Suprapubic skin (tissue), 4 donors: ENCODE measurements around the gene DIPK1B. TPM values are rescaled to one million over a fixed set of nuclear protein-coding genes. Genes with fewer than 3 reads are reported as not detected.

Source experiments
- DNase-seq, 2 donors: peaks; one replicate each; pipeline ENCODE4 v3.0.0-alpha.2; 2019; ENCODE audit warnings: low spot score in 2 of 2
- H3K27ac ChIP-seq: fragments of 200-600 bp; sonication (generic); one replicate; pipeline ENCODE4 v1.5.1; 2019
- H3K27me3 ChIP-seq: fragments of 200-600 bp; sonication (generic); one replicate; pipeline ENCODE4 v1.5.1; 2019
- H3K36me3 ChIP-seq: fragments of 200-600 bp; sonication (generic); one replicate; pipeline ENCODE4 v1.5.1; 2019
- H3K4me1 ChIP-seq: fragments of 200-600 bp; sonication (generic); one replicate; pipeline ENCODE4 v1.5.1; 2019
- H3K4me3 ChIP-seq: fragments of 200-600 bp; sonication (generic); one replicate; pipeline ENCODE4 v1.5.1; 2019; ENCODE audit warnings: mild to moderate bottlenecking
- H3K9me3 ChIP-seq: fragments of 200-600 bp; sonication (generic); one replicate; pipeline ENCODE4 v1.5.1; 2019
- EP300 ChIP-seq: sonication (generic); formaldehyde crosslinking; IDR thresholded peaks from one replicate; pipeline ENCODE4 v1.6.1; 2017; ENCODE audit warnings: antibody characterized with exemption
- POLR2A ChIP-seq, 2 donors: fragments of 450-650 bp; IDR thresholded peaks; one replicate each; pipeline ENCODE4 v1.6.1; 2017; ENCODE audit warnings: antibody characterized with exemption in 2 of 2, mild to moderate bottlenecking in 2 of 2, moderate library complexity in 2 of 2
- POLR2AphosphoS5 ChIP-seq, 3 donors: sonication (generic); formaldehyde crosslinking; IDR thresholded peaks; one replicate each; pipeline ENCODE4 v1.6.1; 2017; ENCODE audit warnings: antibody characterized with exemption in 3 of 3
- WGBS: methylation state at CpG from one replicate; pipeline ENCODE4 v1.1.5; 2018; 5-methylcytosine and 5-hydroxymethylcytosine counted together
- total RNA-seq, 4 donors: library from RNA; depleted of rRNA; stranded (reverse); fragments of >200 nt; gene quantifications; one replicate each; pipeline ENCODE4 v1.1.0, GENCODE V29; 2016
- TF ChIP-seq, protein P1 (sequence below), 2 donors: fragments of 200-600 bp in 1 of 2; fragments of 450-650 bp in 1 of 2; sonication (generic) in 1 of 2; IDR thresholded peaks; one replicate each; pipeline ENCODE4 v1.5.1; 2016 to 2019; ENCODE audit warnings: antibody characterized with exemption in 2 of 2, mild to moderate bottlenecking in 1 of 2, moderate library complexity in 1 of 2

DIPK1B gene
- total RNA-seq, 4 donors from 2014 or later: 3.8 to 13.1 (median 6.3) TPM

DNA sequence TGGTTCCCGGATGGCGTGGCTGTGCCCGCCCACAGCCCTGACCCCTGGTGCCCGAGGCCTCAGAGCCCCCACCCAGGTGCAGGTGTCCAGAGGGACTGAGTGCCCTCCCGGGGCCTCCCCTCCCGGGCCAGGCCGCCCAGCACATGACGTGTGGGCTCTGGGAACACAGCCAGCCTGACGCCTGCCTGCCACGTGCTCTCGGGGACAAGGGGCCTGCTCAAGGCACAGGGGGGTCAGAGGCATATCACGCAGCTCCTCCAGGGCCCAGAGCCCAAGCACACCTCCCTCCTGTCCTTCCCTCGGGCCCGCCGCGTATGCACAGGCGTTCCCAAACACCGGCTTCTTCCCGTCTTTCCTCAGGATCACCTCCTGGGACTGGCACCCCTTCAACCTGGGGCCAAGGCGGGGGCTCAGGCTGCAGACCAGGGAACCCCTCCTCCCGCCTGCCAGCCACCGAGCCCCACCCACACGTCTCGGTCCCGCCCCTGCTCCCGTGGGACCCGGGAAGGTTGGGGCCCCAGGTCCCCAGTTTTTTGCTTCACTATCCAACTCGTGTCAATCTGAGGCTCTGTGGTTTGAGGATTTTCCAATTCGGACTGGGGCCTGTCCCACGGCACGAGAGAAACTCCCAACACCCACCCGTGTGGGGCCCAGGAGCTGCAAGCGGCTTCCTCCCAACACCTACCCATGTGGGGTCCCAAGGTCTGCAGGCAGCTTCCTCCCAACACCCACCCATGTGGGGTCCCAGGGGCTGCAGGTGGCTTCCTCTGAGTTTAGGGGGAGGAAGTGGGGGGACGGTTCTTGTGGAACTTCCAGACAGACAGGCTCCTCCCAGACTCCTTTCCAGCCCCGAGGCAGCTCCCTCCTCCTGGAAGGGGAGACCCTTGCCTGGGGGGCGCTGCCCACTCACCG lies 28.9 kb downstream of the DIPK1B start:
- H3K4me3 ChIP-seq: peak overlapping the region; percentile 28
- peaks cover 34% of the 10 kb centered on the region for H3K4me1 ChIP-seq
- H3K27me3 ChIP-seq: peaks cover 67% of the 10 kb centered on the region
- H3K27ac ChIP-seq: no peak overlapping the region
- 20% methylated on average over 30 of the region's 37 CpGs for WGBS
- no peak for DNase-seq
- H3K9me3 ChIP-seq: no peaks in the 10 kb centered on the region
- no peak for TF ChIP-seq POLR2AphosphoS5 (IDR thresholded peaks at IDR 0.05)
- no peak for TF ChIP-seq EP300
- TF ChIP-seq, protein P1, sequence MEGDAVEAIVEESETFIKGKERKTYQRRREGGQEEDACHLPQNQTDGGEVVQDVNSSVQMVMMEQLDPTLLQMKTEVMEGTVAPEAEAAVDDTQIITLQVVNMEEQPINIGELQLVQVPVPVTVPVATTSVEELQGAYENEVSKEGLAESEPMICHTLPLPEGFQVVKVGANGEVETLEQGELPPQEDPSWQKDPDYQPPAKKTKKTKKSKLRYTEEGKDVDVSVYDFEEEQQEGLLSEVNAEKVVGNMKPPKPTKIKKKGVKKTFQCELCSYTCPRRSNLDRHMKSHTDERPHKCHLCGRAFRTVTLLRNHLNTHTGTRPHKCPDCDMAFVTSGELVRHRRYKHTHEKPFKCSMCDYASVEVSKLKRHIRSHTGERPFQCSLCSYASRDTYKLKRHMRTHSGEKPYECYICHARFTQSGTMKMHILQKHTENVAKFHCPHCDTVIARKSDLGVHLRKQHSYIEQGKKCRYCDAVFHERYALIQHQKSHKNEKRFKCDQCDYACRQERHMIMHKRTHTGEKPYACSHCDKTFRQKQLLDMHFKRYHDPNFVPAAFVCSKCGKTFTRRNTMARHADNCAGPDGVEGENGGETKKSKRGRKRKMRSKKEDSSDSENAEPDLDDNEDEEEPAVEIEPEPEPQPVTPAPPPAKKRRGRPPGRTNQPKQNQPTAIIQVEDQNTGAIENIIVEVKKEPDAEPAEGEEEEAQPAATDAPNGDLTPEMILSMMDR (IDR thresholded peaks at IDR 0.05): no peak
- TF ChIP-seq POLR2A (IDR thresholded peaks at IDR 0.05): no peak
- no peaks in the 10 kb centered on the region for H3K36me3 ChIP-seq

DNA sequence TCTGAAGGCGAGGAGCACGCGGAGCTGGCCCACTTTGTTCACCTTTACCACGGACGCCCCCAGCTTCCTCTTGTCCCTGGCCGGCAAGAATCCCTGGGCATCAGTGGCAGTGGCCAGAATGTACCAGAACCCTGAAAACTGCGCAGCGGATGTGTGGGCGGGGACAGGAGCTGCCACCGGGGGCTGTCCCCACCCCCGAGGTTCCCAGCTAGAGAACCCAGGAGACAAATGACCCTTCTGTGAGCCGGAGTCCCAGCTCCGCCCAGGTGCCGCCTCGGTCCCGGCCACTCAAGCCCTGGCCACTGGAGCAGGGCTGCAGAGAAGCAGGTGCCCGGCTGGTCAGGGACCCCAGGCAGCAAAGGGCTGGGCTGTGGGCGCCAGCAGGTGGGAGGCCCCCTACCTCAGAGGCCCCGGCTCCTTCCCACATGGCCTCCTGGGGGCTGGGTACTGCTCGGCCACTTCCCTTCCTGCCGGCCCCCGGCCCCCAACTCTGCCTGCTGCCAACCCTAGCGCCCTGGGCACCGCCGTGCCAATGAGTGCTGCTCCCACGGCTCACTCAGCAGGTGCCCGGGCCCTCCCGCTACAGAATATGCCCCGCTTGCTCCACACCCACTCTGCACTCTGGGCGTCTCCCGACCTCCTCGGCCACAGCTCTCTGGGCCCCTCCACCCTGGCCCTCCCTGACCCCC lies 29.7 kb downstream of the DIPK1B start:
- TF ChIP-seq, protein P1 (IDR thresholded peaks at IDR 0.05): no peak
- TF ChIP-seq POLR2A (IDR thresholded peaks at IDR 0.05) (no peak), POLR2AphosphoS5 (IDR thresholded peaks at IDR 0.05) (no peak), EP300 (no peak)
- no peaks in the 10 kb centered on the region for H3K9me3 ChIP-seq
- no peak overlapping the region for H3K27ac ChIP-seq
- peak overlapping the region; percentile 28 for H3K4me3 ChIP-seq
- H3K27me3 ChIP-seq: peaks cover 67% of the 10 kb centered on the region
- no peak for DNase-seq
- no peaks in the 10 kb centered on the region for H3K36me3 ChIP-seq
- peaks cover 34% of the 10 kb centered on the region for H3K4me1 ChIP-seq
- 38% methylated on average over 14 of the region's 32 CpGs for WGBS

DNA sequence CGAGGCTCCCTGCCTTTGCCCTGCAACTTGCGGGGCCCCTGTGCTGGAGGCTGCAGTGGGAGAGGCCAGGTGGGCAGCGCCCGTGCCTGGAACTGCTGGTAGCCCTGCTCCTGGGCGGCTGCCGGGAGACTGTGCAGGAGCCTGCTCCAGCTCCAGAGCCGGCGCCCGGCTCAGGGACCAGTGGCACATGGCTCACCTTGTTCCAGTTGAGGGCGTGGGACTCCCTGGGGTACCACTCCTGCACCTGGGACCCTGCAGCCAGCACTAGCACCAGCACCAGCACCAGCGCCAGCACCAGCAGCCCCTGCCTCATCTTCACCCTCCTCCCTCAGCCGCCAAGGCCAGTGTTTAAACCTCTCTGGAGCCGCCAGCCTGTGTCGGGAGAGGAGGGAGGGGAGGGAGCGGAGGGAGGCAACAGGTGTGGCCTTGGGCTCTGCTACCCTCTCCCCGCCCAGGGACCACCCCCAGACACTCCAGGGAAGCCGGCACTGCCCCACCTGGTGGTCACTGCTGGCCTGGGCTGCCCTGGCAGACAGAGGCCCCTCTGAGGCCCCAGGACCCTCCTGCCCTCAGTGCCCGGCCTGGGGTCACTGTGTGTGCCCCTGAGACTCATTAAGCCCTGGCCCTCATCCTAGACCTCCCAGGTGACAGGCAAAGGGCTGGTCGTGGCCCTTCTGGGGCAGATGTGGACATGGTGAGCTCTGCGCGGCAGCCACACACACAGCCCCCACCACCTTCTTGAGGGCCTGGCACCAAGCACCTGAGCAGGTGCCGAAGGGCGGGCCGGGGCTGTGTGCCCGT lies 30.4 kb downstream of the DIPK1B start, which contains the start of gene LCN10:
TSS of gene LCN10 (minus strand) at position 350 of the 801 bp plus-strand sequence. CDS start at position 313, 37 bp downstream.
- H3K9me3 ChIP-seq: no peaks in the 10 kb centered on the region
- TF ChIP-seq EP300: no peak
- TF ChIP-seq POLR2AphosphoS5 (IDR thresholded peaks at IDR 0.05): no peak
- TF ChIP-seq, protein P1 (IDR thresholded peaks at IDR 0.05): peak in 1 of 2 donors; percentile 1
- peaks cover 34% of the 10 kb centered on the region for H3K4me1 ChIP-seq
- H3K4me3 ChIP-seq: peak within 1 kb of the TSS; percentile 28
- H3K27ac ChIP-seq: no peak within 1 kb of the TSS
- H3K36me3 ChIP-seq: no peaks in the 10 kb centered on the region
- WGBS: 66% methylated on average over 12 of the region's 25 CpGs
- DNase-seq: no peak
- peaks cover 67% of the 10 kb centered on the region for H3K27me3 ChIP-seq

DNA sequence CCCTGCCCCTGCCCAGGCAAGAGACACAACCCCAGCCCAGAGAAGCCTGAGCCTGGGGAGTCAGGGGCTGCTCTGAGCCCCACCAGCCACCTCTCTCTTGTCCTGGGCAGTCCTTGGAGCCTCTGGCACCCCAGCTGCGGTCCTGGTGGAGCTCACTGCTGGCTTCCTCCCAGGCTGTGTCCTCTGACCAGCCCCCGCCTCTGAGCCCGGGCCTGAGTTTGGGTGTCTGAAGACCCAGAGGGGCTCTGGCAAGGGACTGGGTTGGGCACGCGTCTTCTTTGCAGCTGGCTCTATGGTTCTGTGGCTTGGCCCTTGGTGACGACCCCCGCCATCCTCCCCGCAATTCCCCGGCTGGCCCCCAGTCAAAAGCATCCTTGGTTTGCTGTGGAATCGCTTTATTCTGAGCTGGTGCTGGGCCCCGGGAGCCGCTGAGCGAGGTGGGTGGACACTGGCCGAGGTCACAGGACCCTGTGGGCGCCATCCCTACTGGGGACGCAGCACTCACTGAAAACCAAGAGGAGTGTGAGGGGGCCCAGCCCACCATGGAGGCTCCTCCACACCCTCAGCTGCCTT lies 31.4 kb downstream of the DIPK1B start:
- H3K36me3 ChIP-seq: no peaks in the 10 kb centered on the region
- H3K9me3 ChIP-seq: no peaks in the 10 kb centered on the region
- H3K27me3 ChIP-seq: peaks cover 62% of the 10 kb centered on the region
- H3K4me1 ChIP-seq: peaks cover 34% of the 10 kb centered on the region
- H3K4me3 ChIP-seq: peak overlapping the region; percentile 28
- TF ChIP-seq, protein P1 (IDR thresholded peaks at IDR 0.05): no peak
- TF ChIP-seq POLR2AphosphoS5 (IDR thresholded peaks at IDR 0.05): no peak
- TF ChIP-seq POLR2A (IDR thresholded peaks at IDR 0.05): no peak
- TF ChIP-seq EP300: no peak
- DNase-seq: no peak
- no peak overlapping the region for H3K27ac ChIP-seq
- WGBS: 60% methylated on average over 2 of the region's 16 CpGs
